DMS153 (cell line): ENCODE measurements around the gene CMSS1.

Source experiments
- DNase-seq: peaks from one replicate; lab custom pipeline; 2025; lab: John Stamatoyannopoulos, UW

Gene CMSS1

DNA sequence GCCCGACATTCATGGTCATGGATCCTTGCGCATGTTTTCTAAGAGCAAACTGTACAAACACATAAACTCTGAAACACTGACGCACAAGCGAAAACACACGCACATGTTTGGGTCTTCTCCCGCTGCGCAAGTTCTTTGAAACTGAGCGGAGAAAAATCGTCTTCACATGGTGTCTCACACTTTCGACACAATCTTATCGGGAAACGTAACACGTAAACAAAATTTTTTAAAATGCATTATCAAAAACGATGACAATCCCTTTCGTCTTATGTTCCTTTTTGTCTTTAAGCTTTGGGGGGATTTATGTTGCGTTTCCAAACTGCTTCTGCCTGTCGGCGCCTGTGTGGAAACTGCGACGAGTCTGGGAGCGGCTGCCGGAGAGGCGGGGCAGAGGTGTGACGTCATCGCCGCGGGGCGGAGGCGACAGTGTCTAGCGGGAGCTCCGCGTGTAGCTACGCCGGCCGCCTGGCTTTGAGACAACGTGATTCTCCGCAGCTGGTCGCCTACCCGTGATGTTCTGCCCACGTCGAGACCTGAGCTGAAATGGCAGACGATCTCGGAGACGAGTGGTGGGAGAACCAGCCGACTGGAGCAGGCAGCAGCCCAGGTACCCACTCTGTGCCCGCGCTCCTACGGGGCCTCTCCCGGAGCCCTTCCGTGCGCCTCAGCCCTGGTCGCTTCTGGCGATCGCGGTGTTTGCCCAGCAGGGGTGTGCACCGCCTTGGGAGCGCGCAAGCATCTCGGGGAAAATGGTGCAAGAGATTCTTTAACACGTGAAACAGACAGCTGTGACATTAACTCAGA, at the start of gene CMSS1:
CMSS1 (plus strand) TSS at position 426 of the 804 bp plus-strand sequence.
- peak; percentile 67 for DNase-seq

DNA sequence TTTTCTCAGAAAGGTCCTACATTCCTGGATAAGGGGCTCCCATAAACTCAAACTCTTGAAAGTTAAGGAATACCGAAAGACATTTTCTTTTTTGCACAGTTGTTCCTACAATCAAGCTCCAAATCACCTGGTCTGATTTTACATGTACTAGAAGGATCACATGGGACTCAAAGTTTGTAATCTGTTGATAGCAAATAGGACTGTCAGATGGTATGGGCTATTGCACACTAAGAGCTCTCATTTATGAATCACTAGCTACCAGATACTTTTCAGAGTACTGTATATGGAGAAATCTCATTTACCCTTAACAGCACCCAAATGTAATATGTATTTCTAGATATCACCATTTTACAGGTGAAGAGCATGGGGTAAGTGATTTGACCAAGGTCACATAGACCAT, 49.5 kb upstream of the CMSS1 start:
- no peak for DNase-seq

DNA sequence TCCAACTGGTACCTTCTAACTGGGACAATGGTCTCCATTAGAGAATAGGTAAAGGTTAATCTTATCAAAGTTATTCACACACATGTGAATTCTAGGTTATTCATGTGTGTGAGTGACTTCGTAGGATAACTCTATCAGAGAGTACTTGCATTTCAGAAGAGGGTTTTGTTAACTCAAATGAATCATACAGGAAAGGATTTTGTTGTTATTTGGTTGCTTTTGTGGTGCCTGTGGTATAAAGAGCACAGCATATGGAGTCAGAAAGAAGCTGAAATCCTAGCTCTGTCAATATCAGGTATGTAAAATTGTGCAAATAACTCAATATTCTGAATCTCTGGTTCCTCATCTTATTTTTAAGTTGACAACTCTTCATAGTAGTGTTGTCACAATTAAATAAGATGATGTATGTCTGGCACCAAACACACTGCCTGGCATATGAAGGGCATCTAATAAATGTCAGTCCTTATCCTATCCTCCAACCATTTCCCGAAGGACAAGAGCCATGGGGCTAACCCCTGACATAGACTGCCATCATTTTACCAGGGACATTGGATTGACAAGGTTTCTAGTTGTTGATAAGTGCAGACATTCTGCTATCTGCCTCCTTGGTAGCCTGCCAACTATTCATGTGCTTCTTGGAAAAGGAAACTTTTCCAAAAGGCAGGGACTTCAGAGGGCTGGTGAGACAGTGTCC, 48.7 kb upstream of the CMSS1 start:
- no peak for DNase-seq

DNA sequence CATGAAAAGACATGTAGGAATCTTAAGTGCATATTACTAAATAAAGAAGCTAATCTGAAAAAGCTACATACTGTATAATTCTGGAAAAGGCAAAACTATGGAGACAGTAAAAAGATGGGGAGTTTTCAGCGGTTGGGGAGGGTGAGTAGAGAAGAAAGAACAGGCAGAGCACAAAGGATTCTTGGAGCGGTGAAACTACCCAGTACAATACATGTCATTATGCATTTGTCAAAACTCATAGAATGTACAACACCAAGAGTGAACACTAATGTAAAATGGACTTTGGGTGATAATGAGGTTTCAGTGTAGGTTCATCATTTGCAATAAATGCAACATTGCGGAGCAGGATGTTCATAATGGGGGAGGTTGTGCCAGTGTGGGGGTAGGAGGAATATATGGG, 45.5 kb upstream of the CMSS1 start:
- DNase-seq, result no peak

DNA sequence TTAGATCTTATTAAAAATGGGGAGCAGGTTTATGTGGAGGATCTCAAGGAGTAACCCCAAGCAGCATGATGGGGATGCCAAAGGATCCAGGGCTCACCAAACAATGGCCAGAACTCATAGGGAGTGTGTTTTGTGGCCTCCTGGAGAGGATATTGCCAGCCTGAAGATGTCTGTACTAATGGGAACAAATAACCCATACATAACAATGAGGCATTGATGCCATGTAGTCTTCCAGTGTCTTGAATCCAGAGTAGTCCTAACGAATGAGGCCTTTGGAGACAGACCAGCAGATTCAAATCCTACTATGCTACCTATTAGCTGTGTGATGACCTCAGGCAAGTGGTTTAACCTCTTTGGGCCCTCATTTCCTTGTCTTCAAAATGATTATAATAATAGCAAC, 45.0 kb upstream of the CMSS1 start:
- no peak for DNase-seq

DNA sequence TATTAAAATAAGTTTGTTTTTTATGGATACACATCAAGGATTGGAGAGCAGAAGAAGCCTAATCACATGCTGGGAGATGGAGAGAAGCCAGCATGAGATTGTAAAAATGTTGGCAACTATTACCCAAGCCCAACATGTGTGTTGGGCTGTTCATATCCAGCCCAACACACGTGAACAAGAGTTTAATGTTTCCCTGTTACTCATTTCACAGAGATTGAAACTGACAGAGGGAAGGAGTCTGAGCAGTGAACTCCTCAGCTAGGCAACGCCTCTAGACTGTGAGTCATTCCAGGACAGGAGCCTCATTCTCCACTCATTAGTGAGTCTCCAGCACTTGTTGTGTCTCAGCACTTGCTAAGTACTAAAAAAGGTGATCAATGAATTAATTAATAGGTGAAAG, 43.2 kb upstream of the CMSS1 start:
- no peak for DNase-seq

DNA sequence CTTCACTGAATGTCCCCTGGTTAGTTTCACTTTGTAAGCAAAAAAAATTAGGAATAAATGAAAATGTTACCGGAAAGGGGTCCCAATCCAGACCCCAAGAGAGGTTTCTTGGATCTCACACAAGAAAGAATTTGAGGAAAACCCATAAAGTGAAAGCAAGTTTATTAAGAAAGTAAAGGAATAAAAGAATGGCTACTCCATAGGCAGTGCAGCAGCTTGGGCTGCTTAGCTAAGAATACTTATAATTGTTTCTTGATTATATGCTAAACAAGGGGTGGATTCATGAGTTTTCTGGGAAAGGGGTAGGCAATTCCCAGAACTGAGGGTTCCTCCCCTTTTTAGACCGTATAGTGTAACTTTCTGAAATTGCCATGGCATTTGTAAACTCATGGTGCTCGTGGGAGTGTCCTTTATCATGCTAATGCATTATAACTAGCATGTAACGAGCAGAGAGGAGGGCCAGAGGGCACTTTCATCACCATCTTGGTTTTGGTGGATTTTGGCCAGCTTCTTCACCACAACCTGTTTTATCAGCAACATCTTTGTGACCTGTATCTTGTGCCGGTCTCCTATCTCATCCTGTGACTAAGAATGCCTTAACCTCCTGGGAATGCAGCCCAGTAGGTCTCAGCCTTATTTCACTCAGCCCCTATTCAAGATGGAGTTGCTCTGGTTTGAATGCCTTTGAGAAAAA, 41.0 kb upstream of the CMSS1 start:
- no peak for DNase-seq

DNA sequence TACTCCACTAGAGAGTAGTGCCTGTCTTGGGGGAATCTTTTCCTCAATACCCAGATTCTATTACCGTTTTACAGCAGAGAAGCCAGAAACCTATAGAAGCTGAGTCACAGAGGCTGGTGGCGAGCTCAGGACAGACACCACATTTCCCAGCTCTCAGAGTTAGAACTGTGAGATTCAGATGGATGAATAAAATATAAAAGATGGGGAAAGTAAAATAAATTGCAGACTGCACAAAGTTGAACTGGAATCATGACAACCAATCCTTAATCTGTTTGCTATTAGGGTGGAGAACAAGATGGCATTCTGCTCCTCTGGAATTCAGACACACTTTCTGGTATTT, 40.5 kb upstream of the CMSS1 start:
- no peak for DNase-seq

DNA sequence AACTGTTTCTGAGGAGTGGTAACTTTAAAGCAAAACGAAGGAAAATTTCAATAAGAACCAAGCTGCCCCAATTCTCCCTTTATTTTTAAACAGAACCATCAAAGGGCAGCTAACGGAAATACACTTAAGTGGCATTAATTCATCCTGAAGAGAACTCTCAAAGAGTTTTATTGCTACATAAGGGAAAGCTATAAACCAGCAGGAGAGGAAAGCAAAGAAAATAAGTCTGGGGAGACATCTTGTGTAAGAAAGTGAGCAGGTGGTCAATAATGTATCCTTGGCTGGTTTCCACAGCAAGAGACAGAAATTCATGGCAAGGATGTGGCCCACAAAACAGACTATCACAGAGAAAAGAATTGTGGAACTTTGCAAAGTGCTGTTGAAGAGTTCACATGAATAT, 40.0 kb upstream of the CMSS1 start:
- no peak for DNase-seq

DNA sequence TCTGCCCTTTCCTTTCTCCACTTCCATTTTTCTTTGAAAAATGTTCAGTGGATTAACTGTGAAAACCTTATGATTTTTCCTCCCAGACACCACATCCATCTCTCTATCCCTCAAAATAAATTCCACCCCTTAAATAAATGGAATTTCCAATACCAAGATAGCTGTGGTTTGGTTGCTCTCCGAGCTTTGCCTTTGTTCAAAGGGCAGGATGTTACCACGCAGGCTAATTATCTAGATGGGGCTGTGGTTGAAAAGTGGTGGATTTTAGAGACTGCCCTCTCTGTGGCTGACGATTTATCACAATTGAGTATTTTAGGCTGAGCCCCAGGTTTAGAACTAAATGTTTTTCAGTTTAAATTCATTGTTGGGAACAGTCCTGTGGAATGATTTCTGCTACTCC, 36.9 kb upstream of the CMSS1 start:
- no peak for DNase-seq

DNA sequence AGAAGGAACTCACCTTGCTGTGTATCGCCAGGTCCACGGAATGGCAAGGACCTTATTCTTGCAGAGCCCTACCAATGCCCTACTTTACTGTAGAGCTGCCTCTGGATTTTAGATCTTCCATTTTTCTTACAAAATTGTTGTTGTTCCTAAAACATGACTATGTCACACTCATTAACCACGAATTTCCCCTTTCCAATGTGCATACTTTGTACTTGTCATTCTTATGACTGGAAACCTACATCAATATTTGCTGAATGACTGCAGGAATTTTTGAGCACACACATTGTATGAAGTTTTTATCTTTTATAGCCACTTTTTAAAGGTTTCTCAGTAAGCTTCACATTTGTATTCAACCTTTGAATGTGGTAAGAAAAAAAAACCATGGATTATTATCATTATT, 35.9 kb upstream of the CMSS1 start:
- no peak for DNase-seq

DNA sequence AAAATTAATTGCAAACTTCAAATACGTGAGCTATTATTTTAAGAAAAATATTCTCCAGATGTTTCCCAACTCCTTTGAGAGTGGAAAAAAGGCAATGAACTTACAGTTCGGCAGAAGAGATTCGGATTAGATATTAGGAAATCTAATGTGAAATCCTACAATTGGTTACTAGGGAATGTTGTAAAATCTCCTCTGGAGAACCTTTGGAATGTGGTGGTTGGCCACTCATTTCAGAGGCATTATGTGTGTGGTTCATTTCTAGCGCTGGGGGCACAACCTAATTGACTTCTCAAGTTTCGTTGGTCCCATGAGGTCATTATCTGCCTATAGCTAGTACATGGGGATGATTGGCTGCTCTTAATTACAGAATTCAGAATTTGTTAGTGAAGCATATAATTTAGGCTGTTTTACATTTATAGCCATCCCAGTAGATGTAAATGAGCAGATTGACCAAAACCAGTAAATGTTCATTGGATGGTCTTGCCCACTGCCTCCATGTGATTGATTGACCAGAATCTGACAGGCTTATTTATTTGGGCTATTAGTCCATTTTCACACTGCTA, 34.6 kb upstream of the CMSS1 start:
- no peak for DNase-seq

DNA sequence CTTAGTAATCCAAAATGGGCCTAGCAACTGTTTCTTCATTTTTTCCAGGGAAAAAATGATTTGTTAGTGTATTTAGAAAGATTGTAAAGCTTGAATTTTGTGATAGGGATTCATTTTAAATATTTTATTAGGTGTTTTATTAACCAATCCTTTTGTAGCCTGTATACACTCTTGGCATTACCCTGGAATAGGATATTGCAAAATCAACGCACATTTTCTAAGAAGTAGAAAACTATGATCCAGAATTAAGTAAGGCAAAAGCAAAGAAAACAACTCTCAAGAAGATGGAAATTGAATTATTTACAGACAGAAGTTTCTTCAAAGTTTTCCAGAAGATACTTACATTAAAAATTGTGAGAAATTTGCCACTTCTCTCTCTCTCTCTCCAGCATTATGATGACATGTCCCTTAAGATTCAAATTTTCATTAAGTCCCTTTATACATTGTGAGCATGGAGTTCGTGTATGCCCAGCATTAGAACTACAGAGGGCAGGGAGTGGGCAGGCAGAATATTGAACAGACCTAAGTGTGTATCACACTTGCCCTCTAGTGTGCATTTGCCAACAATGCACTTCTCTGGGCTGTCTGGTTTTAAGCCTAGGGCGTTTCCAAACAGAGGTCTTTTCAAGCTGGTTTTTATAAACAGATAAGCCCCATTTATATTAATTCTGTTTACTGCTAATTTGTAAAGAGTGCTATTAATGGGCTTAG, 28.5 kb upstream of the CMSS1 start:
- no peak for DNase-seq

DNA sequence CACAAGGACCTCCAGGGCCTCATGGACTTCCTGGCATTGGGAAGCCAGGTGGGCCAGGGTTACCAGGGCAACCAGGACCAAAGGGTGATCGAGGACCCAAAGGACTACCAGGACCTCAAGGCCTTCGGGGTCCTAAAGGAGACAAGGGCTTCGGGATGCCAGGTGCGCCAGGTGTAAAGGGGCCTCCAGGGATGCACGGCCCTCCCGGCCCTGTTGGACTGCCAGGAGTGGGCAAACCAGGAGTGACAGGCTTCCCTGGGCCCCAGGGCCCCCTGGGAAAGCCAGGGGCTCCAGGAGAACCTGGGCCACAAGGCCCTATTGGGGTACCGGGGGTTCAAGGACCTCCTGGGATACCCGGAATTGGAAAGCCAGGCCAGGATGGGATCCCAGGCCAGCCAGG, 23.2 kb upstream of the CMSS1 start:
- no peak for DNase-seq

DNA sequence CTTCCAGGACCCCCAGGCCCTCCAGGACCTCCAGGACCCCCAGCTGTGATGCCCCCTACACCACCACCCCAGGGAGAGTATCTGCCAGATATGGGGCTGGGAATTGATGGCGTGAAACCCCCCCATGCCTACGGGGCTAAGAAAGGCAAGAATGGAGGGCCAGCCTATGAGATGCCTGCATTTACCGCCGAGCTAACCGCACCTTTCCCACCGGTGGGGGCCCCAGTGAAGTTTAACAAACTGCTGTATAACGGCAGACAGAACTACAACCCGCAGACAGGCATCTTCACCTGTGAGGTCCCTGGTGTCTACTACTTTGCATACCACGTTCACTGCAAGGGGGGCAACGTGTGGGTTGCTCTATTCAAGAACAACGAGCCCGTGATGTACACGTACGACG, 22.1 kb upstream of the CMSS1 start:
- no peak for DNase-seq

DNA sequence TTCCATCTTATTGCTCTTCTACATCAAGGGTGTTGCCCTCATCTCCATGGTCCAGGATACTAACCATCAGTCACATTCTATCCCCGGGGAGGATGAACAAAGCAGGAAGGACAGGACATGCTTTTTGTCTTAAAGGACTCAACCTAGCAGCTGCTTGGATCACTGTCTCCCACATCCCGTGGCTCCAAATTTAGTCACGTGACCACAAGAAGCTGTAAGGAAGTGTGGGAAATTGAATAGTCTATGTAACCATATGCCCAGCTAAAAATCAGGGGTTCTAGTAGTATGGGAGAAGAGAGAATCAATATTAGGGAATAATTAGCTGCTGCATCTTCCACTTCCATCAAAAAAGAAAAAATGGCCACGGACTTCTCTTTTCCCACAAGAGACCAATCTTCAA, 18.2 kb upstream of the CMSS1 start:
- DNase-seq, result no peak

DNA sequence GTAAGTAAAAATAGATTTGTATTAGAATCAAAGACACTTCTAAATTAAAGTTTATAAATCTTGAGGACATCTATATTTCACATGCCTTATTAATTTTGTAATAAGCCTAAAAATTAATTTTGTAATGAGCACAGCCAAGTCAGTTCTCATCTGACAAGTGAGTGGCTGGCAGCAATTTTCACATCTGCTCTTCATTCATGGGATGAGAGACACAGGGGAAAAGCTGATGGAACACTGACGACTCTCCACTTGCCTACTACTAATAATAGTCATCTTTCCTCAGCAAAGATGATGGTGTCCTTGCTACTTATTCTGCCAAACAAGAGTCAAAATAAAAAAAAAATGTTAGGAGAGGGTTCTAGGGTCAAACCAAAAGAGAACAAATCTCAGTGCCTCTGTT, 14.4 kb upstream of the CMSS1 start:
- no peak for DNase-seq

DNA sequence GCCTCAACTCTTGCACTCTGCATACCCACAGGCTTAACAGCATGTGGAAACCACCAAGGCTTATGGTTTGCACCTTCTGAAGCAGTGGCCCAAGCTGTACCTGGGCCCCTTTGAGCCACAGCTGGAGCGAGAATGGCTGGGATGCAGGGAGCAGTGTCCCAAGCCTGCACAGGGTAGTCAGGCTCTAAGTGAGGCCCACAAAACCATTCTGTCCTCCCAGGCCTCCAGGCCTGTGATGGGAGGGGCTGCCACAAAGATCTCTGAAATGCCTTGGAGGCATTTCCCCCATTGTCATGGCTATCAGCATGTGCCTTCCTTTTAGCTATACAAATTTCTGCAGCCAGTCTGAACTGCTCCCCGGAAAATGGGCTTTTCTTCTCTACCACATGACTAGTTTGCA, 12.5 kb upstream of the CMSS1 start:
- DNase-seq, result no peak

DNA sequence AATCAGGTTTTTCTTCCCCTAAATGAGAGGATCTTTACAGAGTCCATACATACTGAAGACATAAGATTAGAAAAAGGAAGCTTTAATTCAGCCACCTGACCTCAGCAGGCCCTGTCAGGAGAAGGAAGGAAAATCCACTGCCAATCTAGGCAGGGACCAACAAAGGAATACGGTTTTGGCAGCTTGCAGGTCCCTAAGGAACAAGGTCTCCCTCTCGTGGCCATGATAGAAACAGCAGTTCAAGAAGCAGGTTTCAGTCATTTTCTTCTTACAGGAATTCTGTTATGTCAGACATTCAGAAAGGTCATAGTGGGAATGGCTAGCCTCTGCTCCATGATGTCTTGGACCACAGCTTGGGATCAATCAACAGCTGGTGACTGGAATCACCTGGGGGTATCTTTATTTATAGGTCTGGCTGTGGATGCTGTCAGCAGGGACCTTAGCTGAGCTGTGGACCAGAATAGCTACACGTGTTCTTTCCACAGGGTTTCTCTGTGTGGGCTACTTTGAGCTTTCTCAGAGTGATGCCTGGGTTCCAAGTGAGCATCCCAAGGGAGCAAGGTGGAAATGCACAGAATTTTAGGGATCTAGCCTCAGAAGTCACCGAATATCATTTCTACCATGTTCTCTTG, 9.4 kb upstream of the CMSS1 start:
- DNase-seq, result peak; percentile 21

DNA sequence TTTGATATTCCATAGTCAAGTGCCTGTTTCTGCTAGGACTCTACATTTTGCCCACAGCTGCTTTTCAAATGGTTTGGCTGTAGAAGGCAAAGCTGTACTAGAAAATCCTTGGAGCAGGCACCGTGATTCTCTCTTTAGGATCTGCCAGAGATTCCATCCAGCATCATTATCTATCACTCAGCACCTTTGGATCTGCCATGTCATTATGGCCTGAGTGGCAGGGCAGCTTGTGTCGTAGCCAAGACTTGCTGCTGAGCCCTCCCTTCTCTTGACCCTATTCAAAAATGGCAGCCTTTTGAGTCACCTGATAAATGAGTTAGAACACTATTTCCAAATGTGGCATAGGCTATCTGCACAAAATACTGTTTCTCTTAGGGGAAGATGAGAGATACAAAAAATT, 8.1 kb upstream of the CMSS1 start:
- no peak for DNase-seq

DNA sequence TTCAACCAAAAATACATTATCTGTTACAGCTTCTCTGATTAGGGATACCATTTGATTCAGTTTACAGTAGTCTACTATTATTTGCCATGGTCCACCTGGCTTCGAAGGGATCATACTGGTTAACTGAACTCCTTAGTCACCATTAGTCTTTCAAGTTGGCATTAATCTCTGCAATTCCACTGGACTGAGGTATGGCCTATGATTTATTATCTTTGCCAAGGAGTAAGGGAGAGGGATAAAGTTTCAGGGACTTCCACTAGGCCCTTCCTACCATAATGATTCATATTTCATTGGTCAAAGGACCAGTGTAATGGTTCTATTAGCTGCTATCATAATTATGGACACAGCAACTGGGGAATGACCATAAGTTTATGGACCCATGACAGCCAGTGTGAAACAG, 7.3 kb upstream of the CMSS1 start:
- DNase-seq, result no peak

DNA sequence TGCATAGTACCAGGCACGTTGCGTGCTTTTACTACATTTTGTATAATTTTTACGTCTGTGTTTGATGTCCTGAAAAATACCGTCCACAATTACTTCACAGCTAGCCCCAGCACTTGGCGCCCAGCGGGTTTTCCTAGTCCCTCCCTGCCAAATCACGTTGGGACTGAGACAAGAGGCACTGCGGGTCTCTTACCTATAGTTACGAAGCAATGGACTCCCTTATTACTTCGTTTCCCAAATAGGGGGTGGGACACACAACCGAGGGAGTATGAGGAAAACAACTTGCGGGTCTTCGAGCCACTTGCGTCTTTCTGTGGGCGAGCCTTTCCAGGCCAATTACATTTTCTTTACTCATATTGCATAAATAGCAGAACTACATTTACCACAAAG, 620 bp upstream of the CMSS1 start:
- DNase-seq, result no peak
